T-cell (primary cell): ENCODE results near the gene ZNF215. TPM values are rescaled to one million over a fixed set of nuclear protein-coding genes. Genes with fewer than 3 reads are reported as not detected.
"Not testable (repeated sequence)": the region's sequence is repeated elsewhere in the genome, so short reads cannot be mapped to it uniquely, and the experiment has no call there.

Source experiments
- ATAC-seq, 4 experiments: fragments of 200-7000 bp in 3 of 4; fragments of 150-1000 bp in 1 of 4; cut with Tn5 transposase; replicated peaks in 1 of 4; 1 replicate in 3 of 4; 2 replicates in 1 of 4; pipeline ENCODE4 v1.10.0; 2021; ENCODE audit warnings: moderate library complexity in 3 of 4, mild to moderate bottlenecking in 2 of 4, moderate number of reproducible peaks in 1 of 4
- CTCF ChIA-PET, 2 donors: fragments of 300-600 bp; sonication (Branson Sonifier 250); formaldehyde crosslinking; loops; one replicate each; lab custom pipeline; 2022; ENCODE audit warnings: antibody characterized with exemption in 2 of 2; lab: Charles Lee
- POLR2A ChIA-PET, 2 donors: fragments of 300-600 bp; sonication (Branson Sonifier 250); formaldehyde crosslinking; loops; one replicate each; lab custom pipeline; 2022; ENCODE audit warnings: antibody characterized with exemption in 2 of 2; lab: Charles Lee
- DNase-seq, 35 experiments: peaks; one replicate each; pipeline versions ENCODE4 v3.0.0 to v3.0.0-alpha.2; 2013 to 2023
- H3K27ac ChIP-seq: one replicate; pipeline ENCODE4 v1.5.1; 2013; ENCODE audit warnings: low read length
- H3K27me3 ChIP-seq, 2 experiments: replicated peaks in 1 of 2; 1 replicate in 1 of 2; 2 replicates in 1 of 2; pipeline versions ENCODE4 v1.6.1 to v1.7.0; 2013; ENCODE audit warnings: low read length in 1 of 2, mixed read lengths in 1 of 2; ENCODE audit not compliant: control insufficient read depth in 2 of 2, insufficient read depth in 2 of 2; ENCODE audit errors: extremely low read depth in 1 of 2
- H3K36me3 ChIP-seq, 2 donors: 1 replicate in 1 of 2; 2 replicates in 1 of 2; pipeline versions ENCODE4 v1.6.1 to v1.7.0; 2013; ENCODE audit warnings: low read length in 1 of 2; ENCODE audit not compliant: control insufficient read depth in 2 of 2, insufficient read depth in 1 of 2; ENCODE audit errors: extremely low read depth in 1 of 2
- H3K4me1 ChIP-seq, 2 experiments: 1 replicate in 1 of 2; 2 replicates in 1 of 2; pipeline versions ENCODE4 v1.6.1 to v1.7.0; 2013; ENCODE audit warnings: low read length in 2 of 2, mixed read lengths in 1 of 2; ENCODE audit not compliant: insufficient read depth in 2 of 2, control insufficient read depth in 1 of 2; ENCODE audit errors: extremely low read depth in 1 of 2
- H3K4me3 ChIP-seq, 2 donors: 1 replicate in 1 of 2; 2 replicates in 1 of 2; pipeline versions ENCODE4 v1.5.1 to v1.7.0; 2013; ENCODE audit warnings: mild to moderate bottlenecking in 2 of 2, low read length in 1 of 2, moderate library complexity in 1 of 2; ENCODE audit not compliant: control insufficient read depth in 1 of 2; ENCODE audit errors: extremely low read depth in 1 of 2
- H3K9me3 ChIP-seq: 2 replicates; pipeline ENCODE4 v1.7.0; 2013
- H3K27ac Mint-ChIP-seq, 2 donors: one replicate each; pipeline ENCODE4 v1.8.0; 2020 to 2021; ENCODE audit warnings: mild to moderate bottlenecking in 2 of 2, mixed read lengths in 2 of 2
- H3K27me3 Mint-ChIP-seq, 2 donors: one replicate each; pipeline ENCODE4 v1.8.0; 2021 to 2022; ENCODE audit warnings: mixed read lengths in 2 of 2
- H3K36me3 Mint-ChIP-seq: one replicate; pipeline ENCODE4 v1.8.0; 2021; ENCODE audit warnings: mixed read lengths
- H3K4me1 Mint-ChIP-seq, 3 donors: one replicate each; pipeline ENCODE4 v1.8.0; 2020 to 2022; ENCODE audit warnings: mixed read lengths in 3 of 3, mild to moderate bottlenecking in 1 of 3
- H3K4me3 Mint-ChIP-seq, 3 donors: one replicate each; pipeline ENCODE4 v1.8.0; 2020 to 2022; ENCODE audit warnings: mild to moderate bottlenecking in 3 of 3, mixed read lengths in 3 of 3, moderate library complexity in 3 of 3
- H3K9me3 Mint-ChIP-seq, 3 donors: one replicate each; pipeline ENCODE4 v1.8.0; 2020 to 2022; ENCODE audit warnings: mixed read lengths in 3 of 3
- WGBS: methylation state at CpG from one replicate; pipeline ENCODE4 v1.1.5; 2013; ENCODE audit warnings: missing lambda C conversion rate; ENCODE audit not compliant: insufficient coverage; 5-methylcytosine and 5-hydroxymethylcytosine counted together
- total RNA-seq, 35 experiments: library from RNA in 6 of 35; stranded (reverse) in 6 of 35; fragments of 120-200 nt in 1 of 35; gene quantifications; one replicate each; pipeline versions ENCODE4 v1.2.1 to v1.2.4 and lab custom pipeline; 2013 to 2026

Gene ZNF215
- total RNA-seq, 5 donors from 2014 or later (not counting 1 experiment from before 2014, with no cell fraction given): 0.10 to 0.70 (median 0.39) TPM; not detected in 1

DNA sequence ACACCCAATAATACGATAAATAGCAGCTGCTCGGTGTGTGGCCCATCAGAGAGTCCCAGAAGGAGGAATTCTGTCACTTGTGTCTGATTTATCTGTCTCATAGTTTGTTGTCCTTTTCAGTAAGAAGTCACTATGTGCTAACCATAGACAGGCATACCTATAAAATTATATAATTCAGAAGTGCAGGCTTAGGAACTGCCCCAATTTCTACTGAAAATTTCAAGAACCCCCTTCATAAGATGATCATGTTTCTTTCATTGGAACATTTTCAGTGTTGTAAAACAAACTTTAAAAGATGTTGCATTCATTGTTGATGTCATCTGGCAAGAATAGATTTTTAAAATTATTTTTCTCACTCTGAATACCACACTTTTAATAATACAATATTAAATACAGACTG lies 33.8 kb upstream of the ZNF215 start, which contains the start of gene OR2D2:
Gene OR2D2 (minus strand): TSS at position 101 of the 400 bp plus-strand sequence. CDS start 0 bp downstream, at position 101.
- H3K27me3 Mint-ChIP-seq: peaks cover 13 to 14% of the 10 kb centered on the region in 2 donors
- POLR2A ChIA-PET: no interaction called here
- Histone ChIP-seq H3K27ac (no peak within 1 kb of the TSS), H3K4me3 (no peak within 1 kb of the TSS), H3K36me3 (no peaks in the 10 kb centered on the region), H3K9me3 (peaks cover 3% of the 10 kb centered on the region), H3K27me3 (no peaks in the 10 kb centered on the region), H3K4me1 (no peaks in the 10 kb centered on the region)
- WGBS: 100% methylated on average over 1 of the region's 2 CpGs
- no peaks in the 10 kb centered on the region for H3K36me3 Mint-ChIP-seq
- no peak within 1 kb of the TSS for H3K4me3 Mint-ChIP-seq
- H3K9me3 Mint-ChIP-seq: no peaks in the 10 kb centered on the region
- CTCF ChIA-PET: no interaction called here
- ATAC-seq (no peak), DNase-seq (no peak)
- no peak within 1 kb of the TSS for H3K27ac Mint-ChIP-seq
- no peaks in the 10 kb centered on the region for H3K4me1 Mint-ChIP-seq

DNA sequence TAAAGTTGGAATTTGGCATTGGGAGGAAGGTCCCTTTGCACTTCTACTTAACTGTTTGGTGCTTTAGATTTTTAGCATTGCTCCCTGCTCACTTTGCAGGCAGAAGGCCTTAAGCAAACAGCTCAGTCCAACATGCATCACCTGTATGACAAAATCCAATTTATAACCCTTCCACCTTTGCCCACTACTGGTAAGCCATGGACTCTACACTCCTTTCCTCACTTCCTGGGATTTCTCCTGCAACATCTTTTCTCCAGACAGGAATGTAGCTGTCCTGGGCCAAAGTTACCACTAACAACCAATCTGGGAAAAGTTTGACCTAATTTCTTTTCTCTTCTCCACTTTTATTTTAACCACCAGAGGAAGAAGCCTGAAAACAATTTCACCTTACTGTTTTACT lies 32.1 kb upstream of the ZNF215 start:
- Mint-ChIP-seq H3K27ac (no peak overlapping the region), H3K4me3 (no peak overlapping the region), H3K27me3 (peaks cover 19 to 23% of the 10 kb centered on the region in 2 donors), H3K4me1 (no peaks in the 10 kb centered on the region), H3K9me3 (no peaks in the 10 kb centered on the region), H3K36me3 (no peaks in the 10 kb centered on the region)
- H3K4me3 ChIP-seq: no peak overlapping the region
- ChIA-PET CTCF (no interaction called here), POLR2A (no interaction called here)
- no peaks in the 10 kb centered on the region for H3K9me3 ChIP-seq
- H3K4me1 ChIP-seq: no peaks in the 10 kb centered on the region
- DNase-seq (no peak), ATAC-seq (no peak)
- no peak overlapping the region for H3K27ac ChIP-seq
- no peaks in the 10 kb centered on the region for H3K36me3 ChIP-seq
- H3K27me3 ChIP-seq: no peaks in the 10 kb centered on the region

DNA sequence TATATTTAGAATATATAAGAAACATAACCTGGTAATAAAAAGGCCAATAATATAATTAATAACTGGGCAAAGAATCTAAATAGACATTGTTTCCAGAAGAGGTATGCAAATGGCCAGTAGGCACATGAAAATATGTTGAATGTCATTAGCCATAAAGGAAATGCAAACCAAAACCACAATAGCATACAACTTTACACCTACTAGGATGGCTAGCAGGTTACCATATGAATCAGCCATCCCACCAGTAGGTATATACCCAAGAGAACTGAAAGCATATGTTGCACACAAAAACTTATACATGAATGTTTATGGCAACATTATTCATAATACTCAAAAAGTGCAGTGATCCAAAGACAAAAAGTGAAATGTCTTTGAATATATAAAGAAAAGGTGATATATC lies 31.2 kb upstream of the ZNF215 start:
- Mint-ChIP-seq H3K27ac (no peak overlapping the region), H3K36me3 (no peaks in the 10 kb centered on the region), H3K4me3 (no peak overlapping the region), H3K9me3 (no peaks in the 10 kb centered on the region), H3K4me1 (no peaks in the 10 kb centered on the region), H3K27me3 (peaks cover 19 to 23% of the 10 kb centered on the region in 2 donors)
- H3K36me3 ChIP-seq: no peaks in the 10 kb centered on the region
- ChIA-PET POLR2A (no interaction called here), CTCF (no interaction called here)
- no peaks in the 10 kb centered on the region for H3K4me1 ChIP-seq
- ATAC-seq: no peak
- H3K9me3 ChIP-seq: no peaks in the 10 kb centered on the region
- no peak overlapping the region for H3K27ac ChIP-seq
- H3K27me3 ChIP-seq: no peaks in the 10 kb centered on the region
- DNase-seq: no peak
- no peak overlapping the region for H3K4me3 ChIP-seq

DNA sequence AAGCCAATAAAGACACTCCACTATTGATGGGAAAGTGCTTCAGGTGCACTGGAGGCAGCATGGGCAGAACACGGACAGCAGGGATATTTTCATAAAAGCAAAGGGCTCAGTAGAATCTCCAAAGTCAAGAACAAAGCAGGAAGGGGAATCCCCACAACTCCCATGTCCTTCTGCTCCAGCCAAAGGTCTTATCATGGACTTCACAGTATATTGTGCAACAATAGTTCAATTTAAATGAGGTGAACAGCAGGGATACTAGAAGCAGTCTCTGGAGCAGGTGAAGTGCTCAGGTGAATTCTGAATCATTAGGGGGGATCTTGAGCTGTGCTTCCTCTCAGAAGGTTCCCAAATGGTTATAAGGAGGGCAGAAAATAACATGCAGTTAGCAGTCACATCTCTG lies 27.3 kb upstream of the ZNF215 start:
- H3K4me3 ChIP-seq: no peak overlapping the region
- Mint-ChIP-seq H3K36me3 (no peaks in the 10 kb centered on the region), H3K27me3 (peaks cover 9 to 17% of the 10 kb centered on the region in 2 donors), H3K9me3 (no peaks in the 10 kb centered on the region), H3K27ac (no peak overlapping the region), H3K4me1 (no peaks in the 10 kb centered on the region), H3K4me3 (no peak overlapping the region)
- ATAC-seq (no peak), DNase-seq (no peak)
- no CpG with 5 or more reads among the region's 1 CpG for WGBS
- no peaks in the 10 kb centered on the region for H3K4me1 ChIP-seq
- CTCF ChIA-PET: no interaction called here
- POLR2A ChIA-PET: no interaction called here
- no peaks in the 10 kb centered on the region for H3K36me3 ChIP-seq
- no peak overlapping the region for H3K27ac ChIP-seq
- no peaks in the 10 kb centered on the region for H3K9me3 ChIP-seq
- no peaks in the 10 kb centered on the region for H3K27me3 ChIP-seq

DNA sequence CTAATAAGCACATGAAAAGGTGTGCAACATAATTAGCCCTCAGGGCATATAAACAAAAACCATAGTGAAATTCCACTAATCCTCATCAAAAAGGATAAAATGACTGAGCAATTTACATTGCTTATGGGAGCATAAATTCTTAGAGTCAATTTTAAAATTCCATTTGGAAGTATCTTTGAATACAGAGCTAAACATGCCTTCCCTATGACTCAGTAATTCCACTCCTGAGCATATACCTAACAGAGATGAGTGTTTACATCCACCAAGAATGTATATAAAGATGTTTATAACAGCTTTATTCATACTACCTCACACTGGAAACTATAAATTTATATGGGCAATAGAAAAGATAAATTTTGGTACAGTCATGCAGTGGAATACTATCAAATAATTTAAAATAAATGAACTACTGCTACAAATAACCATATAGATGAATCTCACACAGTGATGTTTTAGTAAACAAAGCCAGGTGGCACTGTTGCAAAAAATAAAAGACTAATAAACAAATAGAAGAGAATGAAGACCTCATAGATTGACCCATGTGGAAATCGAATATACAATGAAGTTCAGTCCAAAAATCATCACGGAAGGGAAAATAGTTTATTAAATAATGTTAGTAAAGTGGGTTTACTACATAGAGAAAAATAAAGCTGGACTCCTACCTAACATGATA lies 25.8 kb upstream of the ZNF215 start:
- DNase-seq (no peak), ATAC-seq (no peak)
- no peaks in the 10 kb centered on the region for H3K36me3 ChIP-seq
- ChIA-PET POLR2A (interaction anchor here in 1 of 2 donors (0.6 kb wide), 1 partner anchor 323 kb away, joined by 3 read pairs; no protein-coding TSS in a partner anchor), CTCF (interaction anchor here in 1 of 2 donors (0.6 kb wide), 1 partner anchor 37 kb away, joined by 12 read pairs; no protein-coding TSS in a partner anchor)
- H3K9me3 Mint-ChIP-seq: no peaks in the 10 kb centered on the region
- H3K4me3 Mint-ChIP-seq: no peak overlapping the region
- H3K36me3 Mint-ChIP-seq: no peaks in the 10 kb centered on the region
- H3K4me3 ChIP-seq: no peak overlapping the region
- H3K27me3 Mint-ChIP-seq: peaks cover 12 to 20% of the 10 kb centered on the region in 2 donors
- H3K4me1 Mint-ChIP-seq: no peaks in the 10 kb centered on the region
- H3K27ac Mint-ChIP-seq: no peak overlapping the region
- H3K27ac ChIP-seq: no peak overlapping the region
- no peaks in the 10 kb centered on the region for H3K9me3 ChIP-seq
- no peaks in the 10 kb centered on the region for H3K4me1 ChIP-seq
- H3K27me3 ChIP-seq: no peaks in the 10 kb centered on the region
- no CpG with 5 or more reads among the region's 2 CpGs for WGBS

DNA sequence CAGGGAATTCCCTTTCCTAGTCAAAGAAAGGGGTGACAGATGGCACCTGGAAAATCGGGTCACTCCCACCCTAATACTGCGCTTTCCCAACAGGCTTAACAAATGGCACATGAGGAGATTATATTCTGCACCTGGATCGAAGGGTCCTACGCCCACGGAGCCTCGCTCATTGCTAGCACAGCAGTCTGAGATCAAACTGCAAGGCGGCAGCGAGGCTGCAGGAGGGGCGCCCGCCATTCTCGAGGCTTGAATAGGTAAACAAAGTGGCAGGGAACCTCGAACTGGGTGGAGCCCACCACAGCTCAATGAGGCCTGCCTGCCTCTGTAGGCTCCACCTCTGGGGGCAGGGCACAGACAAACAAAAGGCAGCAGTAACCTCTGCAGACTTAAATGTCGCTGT lies 21.4 kb upstream of the ZNF215 start:
- H3K27me3 ChIP-seq, DNase-seq, H3K36me3 Mint-ChIP-seq, H3K4me1 ChIP-seq, POLR2A ChIA-PET, H3K4me1 Mint-ChIP-seq, H3K4me3 ChIP-seq, CTCF ChIA-PET, H3K27me3 Mint-ChIP-seq, H3K4me3 Mint-ChIP-seq, H3K36me3 ChIP-seq, ATAC-seq, H3K9me3 Mint-ChIP-seq, H3K9me3 ChIP-seq, H3K27ac ChIP-seq, H3K27ac Mint-ChIP-seq: not testable (repeated sequence)
- WGBS: 81% methylated on average over 10 of the region's 13 CpGs
